ENCODE data around the gene PRSS50.
A peak's percentile ranks its signal among the peaks of the same experiment; 100 is the strongest.

DNA sequence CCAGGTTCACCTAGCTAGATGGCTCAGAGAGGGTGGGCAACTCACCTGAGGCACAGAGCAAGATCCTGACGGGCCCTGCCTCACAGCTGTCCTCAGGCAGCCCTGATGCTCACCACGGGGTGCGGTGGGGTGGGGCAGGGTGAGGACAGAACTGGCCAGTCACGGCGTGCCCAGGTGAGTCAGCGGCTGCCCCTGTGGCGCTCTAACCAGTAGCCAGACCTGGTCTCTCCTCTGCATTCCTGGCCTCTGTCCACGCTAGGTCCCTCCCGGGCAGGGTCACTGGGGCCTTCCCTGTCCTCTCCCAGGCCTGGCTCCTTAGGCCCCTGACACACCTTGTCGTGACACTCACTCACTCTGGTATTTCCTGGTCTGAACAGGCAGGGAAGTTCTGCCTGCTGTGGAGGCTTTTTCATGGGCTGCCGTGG lies 25.1 kb downstream of the PRSS50 start:
- TF ChIP-seq, protein P1, sequence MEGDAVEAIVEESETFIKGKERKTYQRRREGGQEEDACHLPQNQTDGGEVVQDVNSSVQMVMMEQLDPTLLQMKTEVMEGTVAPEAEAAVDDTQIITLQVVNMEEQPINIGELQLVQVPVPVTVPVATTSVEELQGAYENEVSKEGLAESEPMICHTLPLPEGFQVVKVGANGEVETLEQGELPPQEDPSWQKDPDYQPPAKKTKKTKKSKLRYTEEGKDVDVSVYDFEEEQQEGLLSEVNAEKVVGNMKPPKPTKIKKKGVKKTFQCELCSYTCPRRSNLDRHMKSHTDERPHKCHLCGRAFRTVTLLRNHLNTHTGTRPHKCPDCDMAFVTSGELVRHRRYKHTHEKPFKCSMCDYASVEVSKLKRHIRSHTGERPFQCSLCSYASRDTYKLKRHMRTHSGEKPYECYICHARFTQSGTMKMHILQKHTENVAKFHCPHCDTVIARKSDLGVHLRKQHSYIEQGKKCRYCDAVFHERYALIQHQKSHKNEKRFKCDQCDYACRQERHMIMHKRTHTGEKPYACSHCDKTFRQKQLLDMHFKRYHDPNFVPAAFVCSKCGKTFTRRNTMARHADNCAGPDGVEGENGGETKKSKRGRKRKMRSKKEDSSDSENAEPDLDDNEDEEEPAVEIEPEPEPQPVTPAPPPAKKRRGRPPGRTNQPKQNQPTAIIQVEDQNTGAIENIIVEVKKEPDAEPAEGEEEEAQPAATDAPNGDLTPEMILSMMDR (IDR thresholded peaks at IDR 0.05): no peak
- peak in 1 of 4 donors; percentile 15 for TF ChIP-seq POLR2A (IDR thresholded peaks at IDR 0.05)
- no peak for TF ChIP-seq EP300 (IDR thresholded peaks at IDR 0.05)
- TF ChIP-seq POLR2AphosphoS5 (IDR thresholded peaks at IDR 0.05): peak in 2 of 3 donors; percentile 45 to 61
